Kidney epithelial cell (primary cell): ENCODE results near the gene CSGALNACT2. TPM values are rescaled to one million over a fixed set of nuclear protein-coding genes. Genes with fewer than 3 reads are reported as not detected.
"Not testable (repeated sequence)": the region's sequence is repeated elsewhere in the genome, so short reads cannot be mapped to it uniquely, and the experiment has no call there.

ENCODE experiments used
- DNase-seq: peaks from one replicate; pipeline ENCODE4 v3.0.0-alpha.2; 2010; ENCODE audit warnings: low read depth
- H3K27me3 ChIP-seq: 2 replicates; pipeline ENCODE4 v1.6.0; 2011; ENCODE audit warnings: low read length; ENCODE audit not compliant: control insufficient read depth, insufficient read depth
- H3K36me3 ChIP-seq: 2 replicates; pipeline ENCODE4 v1.5.1; 2011; ENCODE audit warnings: low read length; ENCODE audit not compliant: control insufficient read depth, insufficient read depth
- H3K4me3 ChIP-seq: 2 replicates; pipeline ENCODE4 v1.5.1; 2011; ENCODE audit warnings: low read depth, mild to moderate bottlenecking, control low read depth, low read length
- total RNA-seq: library from RNA; depleted of rRNA; stranded (reverse); fragments of >200 nt; gene quantifications from 2 replicates; pipeline ENCODE4 v1.2.3, GENCODE V29; 2015
- TF ChIP-seq, protein P1 (sequence below): IDR thresholded peaks from 2 replicates; pipeline ENCODE4 v1.5.1; 2011; ENCODE audit warnings: mild to moderate bottlenecking, moderate library complexity, low read length, control low read depth, inconsistent platforms; ENCODE audit not compliant: insufficient read depth, poor library complexity, severe bottlenecking

CSGALNACT2 gene
- total RNA-seq, 1 donor from 2014 or later = 17.3 TPM

DNA sequence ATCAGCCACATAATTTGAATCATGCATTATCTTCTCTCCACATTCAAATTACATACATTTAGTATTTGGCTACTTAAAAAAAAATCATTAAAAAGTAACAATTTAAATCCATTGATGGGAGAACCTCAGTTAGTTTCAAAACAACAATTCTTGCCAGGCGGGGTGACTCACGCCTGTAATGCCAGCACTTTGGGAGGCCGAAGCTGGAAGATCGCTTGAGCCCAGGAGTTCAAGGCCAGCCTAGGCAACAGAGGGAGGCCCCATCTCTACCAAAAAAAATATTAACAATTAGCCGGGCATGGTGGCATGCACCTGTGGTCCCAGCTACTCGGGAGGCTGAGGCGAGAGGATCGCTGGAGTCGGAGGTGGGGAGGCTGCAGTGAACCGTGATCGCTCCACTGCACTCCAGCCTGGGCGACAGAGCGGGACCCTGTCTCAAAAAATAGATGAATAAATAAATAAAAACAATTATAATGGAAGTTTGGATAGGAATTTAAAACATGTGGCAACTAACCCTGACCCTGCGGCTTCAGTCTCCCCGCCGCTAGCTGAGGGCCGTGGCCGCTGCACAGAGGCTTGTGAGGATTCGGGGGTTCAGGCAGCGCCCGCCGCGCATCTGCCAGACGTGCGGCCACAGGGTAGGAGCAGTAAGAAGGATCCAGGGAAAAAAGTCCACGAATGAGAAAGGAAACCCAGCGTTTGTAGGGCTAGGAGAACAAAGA is 1.1 kb upstream of the CSGALNACT2 start:
- no peaks in the 10 kb centered on the region for H3K36me3 ChIP-seq
- no peak for DNase-seq
- H3K27me3 ChIP-seq = no peaks in the 10 kb centered on the region
- TF ChIP-seq, protein P1, sequence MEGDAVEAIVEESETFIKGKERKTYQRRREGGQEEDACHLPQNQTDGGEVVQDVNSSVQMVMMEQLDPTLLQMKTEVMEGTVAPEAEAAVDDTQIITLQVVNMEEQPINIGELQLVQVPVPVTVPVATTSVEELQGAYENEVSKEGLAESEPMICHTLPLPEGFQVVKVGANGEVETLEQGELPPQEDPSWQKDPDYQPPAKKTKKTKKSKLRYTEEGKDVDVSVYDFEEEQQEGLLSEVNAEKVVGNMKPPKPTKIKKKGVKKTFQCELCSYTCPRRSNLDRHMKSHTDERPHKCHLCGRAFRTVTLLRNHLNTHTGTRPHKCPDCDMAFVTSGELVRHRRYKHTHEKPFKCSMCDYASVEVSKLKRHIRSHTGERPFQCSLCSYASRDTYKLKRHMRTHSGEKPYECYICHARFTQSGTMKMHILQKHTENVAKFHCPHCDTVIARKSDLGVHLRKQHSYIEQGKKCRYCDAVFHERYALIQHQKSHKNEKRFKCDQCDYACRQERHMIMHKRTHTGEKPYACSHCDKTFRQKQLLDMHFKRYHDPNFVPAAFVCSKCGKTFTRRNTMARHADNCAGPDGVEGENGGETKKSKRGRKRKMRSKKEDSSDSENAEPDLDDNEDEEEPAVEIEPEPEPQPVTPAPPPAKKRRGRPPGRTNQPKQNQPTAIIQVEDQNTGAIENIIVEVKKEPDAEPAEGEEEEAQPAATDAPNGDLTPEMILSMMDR = no peak
- peak overlapping the region; percentile 63 for H3K4me3 ChIP-seq

DNA sequence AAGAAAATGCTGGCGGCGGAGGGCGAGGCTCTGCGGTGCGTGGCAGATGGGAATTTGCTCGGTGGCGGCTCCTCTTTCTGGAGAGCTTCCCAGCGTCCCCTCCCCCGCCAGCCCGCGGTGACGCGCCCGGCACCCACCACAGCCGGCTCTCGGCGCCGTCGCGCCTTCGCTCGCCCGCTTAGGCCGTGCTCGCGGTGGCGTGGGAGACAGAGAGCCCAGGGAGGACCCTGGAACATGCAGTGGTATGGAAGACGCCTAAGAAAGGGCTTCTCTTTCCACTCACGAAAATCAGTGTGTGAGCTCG is 576 bp upstream of the CSGALNACT2 start:
- TF ChIP-seq, protein P1 = no peak
- Histone ChIP-seq H3K4me3 (peak overlapping the region; percentile 63), H3K27me3 (no peaks in the 10 kb centered on the region), H3K36me3 (no peaks in the 10 kb centered on the region)
- DNase-seq = no peak

GRCh38 chr10:43138757-43139241 is 554 bp downstream of the CSGALNACT2 start:
- no peak for DNase-seq
- Histone ChIP-seq H3K27me3 (no peaks in the 10 kb centered on the region), H3K36me3 (no peaks in the 10 kb centered on the region), H3K4me3 (peak overlapping the region; percentile 63)
- TF ChIP-seq, protein P1 = no peak

DNA sequence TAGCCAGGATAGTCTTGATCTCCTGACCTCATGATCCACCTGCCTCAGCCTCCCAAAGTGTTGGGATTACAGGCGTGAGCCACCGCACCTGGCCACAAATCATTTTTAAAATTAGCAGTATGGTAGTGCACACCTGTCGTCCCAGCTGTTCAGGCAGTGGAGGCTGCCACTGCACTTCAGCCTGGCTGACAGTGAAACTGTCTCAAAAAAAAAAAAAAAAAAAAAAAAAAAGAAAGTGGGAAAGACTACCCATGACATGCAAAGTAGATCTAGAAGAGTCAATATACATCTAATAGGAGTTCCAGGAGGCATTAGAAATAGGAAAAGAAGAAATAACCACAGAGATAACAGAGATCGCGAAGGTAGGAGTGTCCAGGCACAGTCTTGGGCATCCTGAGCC is 3.2 kb downstream of the CSGALNACT2 start:
- TF ChIP-seq, protein P1 = no peak
- Histone ChIP-seq H3K36me3 (no peaks in the 10 kb centered on the region), H3K4me3 (no peak overlapping the region), H3K27me3 (no peaks in the 10 kb centered on the region)
- DNase-seq = no peak

DNA sequence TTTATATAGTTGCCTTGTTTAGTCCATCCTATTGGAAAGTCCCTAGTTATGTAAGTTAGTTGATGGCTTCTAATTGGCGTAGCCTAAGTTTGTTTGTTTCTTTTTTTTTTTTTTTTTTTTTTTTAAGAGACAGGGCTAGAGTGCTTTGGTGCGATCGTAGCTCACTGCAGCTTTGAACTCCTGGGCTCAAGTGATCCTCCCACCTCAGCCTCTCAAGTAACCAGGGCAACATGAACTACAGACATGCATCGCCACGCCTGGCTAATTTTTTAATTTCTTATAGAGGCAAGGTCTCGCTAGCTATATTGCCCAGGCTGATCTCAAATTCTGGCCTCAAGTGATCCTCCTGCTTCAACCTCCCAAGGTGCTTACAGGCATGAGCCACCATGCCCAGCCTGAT is 7.1 kb downstream of the CSGALNACT2 start:
- Histone ChIP-seq H3K36me3 (no peaks in the 10 kb centered on the region), H3K4me3 (no peak overlapping the region), H3K27me3 (no peaks in the 10 kb centered on the region)
- DNase-seq = no peak
- TF ChIP-seq, protein P1 = no peak

- H3K36me3 ChIP-seq, DNase-seq, H3K27me3 ChIP-seq, H3K4me3 ChIP-seq: not testable (repeated sequence)
Measured at GRCh38 chr10:43145936-43146335, 7.7 kb downstream of the CSGALNACT2 start.
